ENCODE data around the gene TMEM167B. TPM values are rescaled to one million over a fixed set of nuclear protein-coding genes. Genes with fewer than 3 reads are reported as not detected.

TMEM167B gene
- total and polyA plus RNA-seq, 4 donors = 5.4 to 15.4 (median 13.2) TPM

- TF ChIP-seq FOXA1 (IDR thresholded peaks at IDR 0.05) (no peak), JUND (IDR thresholded peaks at IDR 0.05) (no peak), ATF3 (IDR thresholded peaks at IDR 0.05) (no peak), RXRA (IDR thresholded peaks at IDR 0.05) (no peak), HNF4A (conservative IDR thresholded peaks at IDR 0.05) (no peak)
These were observed 17.2 kb downstream of the TMEM167B start (continued) for GRCh38 chr1:109107785-109108184.

DNA sequence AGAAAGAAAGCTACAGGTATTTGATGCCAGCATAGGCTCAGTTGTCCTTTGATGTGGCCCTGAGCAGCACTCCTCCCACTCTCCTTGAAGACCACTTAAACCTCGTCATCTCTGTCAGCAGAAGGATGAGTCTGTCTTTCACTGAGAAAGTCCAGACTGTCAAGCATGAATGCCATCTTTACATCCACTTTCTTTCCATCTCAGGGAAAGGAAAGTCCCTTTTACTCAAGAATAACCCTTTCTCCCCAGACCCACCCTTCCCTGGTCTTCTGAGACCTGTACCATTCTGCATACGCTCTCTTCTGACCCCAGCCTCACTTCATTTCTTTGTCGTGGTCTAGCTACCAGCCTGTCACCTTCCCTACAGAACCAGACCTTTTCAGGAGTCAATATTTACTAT lies 19.3 kb downstream of the TMEM167B start:
- TF ChIP-seq HNF4G (IDR thresholded peaks at IDR 0.05) = no peak
- no peak for TF ChIP-seq FOXA1 (IDR thresholded peaks at IDR 0.05)
- TF ChIP-seq, protein P1, sequence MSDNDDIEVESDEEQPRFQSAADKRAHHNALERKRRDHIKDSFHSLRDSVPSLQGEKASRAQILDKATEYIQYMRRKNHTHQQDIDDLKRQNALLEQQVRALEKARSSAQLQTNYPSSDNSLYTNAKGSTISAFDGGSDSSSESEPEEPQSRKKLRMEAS (IDR thresholded peaks at IDR 0.05) = no peak
- Histone ChIP-seq H3K4me3 (ENCODE audit: low read depth in 1 of 3, low read length in 3 of 3) (no peak overlapping the region), H3K36me3 (ENCODE audit: control insufficient read depth in 4 of 4, insufficient read depth in 3 of 4, low read depth in 1 of 4, low read length in 3 of 4) (no peaks in the 10 kb centered on the region), H3K27ac (ENCODE audit: low read depth in 1 of 2, low read length in 2 of 2) (no peak overlapping the region), H3K4me1 (ENCODE audit: control insufficient read depth in 4 of 4, insufficient read depth in 4 of 4, low read length in 3 of 4) (peaks cover 2 to 22% (median 14%) of the 10 kb centered on the region in 4 donors), H3K9me3 (ENCODE audit: control insufficient read depth in 4 of 4, low read length in 3 of 4) (no peaks in the 10 kb centered on the region), H3K27me3 (ENCODE audit: control insufficient read depth in 4 of 4, insufficient read depth in 4 of 4, low read length in 3 of 4) (peaks cover 0 to 3% (median 1%) of the 10 kb centered on the region in 4 donors), H3K9ac (ENCODE audit: low read depth in 1 of 2, low read length in 2 of 2) (no peak overlapping the region)
- DNase-seq (ENCODE audit: low spot score) = no peak
- WGBS = 73% methylated on average over 3 of the region's 3 CpGs

GRCh38 chr1:109111386-109112055 lies 21.0 kb downstream of the TMEM167B start:
- Histone ChIP-seq H3K9me3 (ENCODE audit: control insufficient read depth in 4 of 4, low read length in 3 of 4) (no peaks in the 10 kb centered on the region), H3K9ac (ENCODE audit: low read depth in 1 of 2, low read length in 2 of 2) (no peak overlapping the region), H3K27me3 (ENCODE audit: control insufficient read depth in 4 of 4, insufficient read depth in 4 of 4, low read length in 3 of 4) (peaks cover 0 to 3% (median 1%) of the 10 kb centered on the region in 4 donors), H3K4me1 (ENCODE audit: control insufficient read depth in 4 of 4, insufficient read depth in 4 of 4, low read length in 3 of 4) (peaks cover 2 to 22% (median 13%) of the 10 kb centered on the region in 4 donors), H3K4me3 (ENCODE audit: low read depth in 1 of 3, low read length in 3 of 3) (no peak overlapping the region), H3K36me3 (ENCODE audit: control insufficient read depth in 4 of 4, insufficient read depth in 3 of 4, low read depth in 1 of 4, low read length in 3 of 4) (no peaks in the 10 kb centered on the region), H3K27ac (ENCODE audit: low read depth in 1 of 2, low read length in 2 of 2) (no peak overlapping the region)
- WGBS = 64% methylated on average over 5 of the region's 5 CpGs
- TF ChIP-seq NR2F2 (IDR thresholded peaks at IDR 0.05) (no peak), TAF1 (conservative IDR thresholded peaks at IDR 0.05) (no peak), RAD21 (IDR thresholded peaks at IDR 0.05) (no peak), JUND (IDR thresholded peaks at IDR 0.05) (no peak), ATF3 (IDR thresholded peaks at IDR 0.05) (no peak), RXRA (IDR thresholded peaks at IDR 0.05) (no peak), GABPA (IDR thresholded peaks at IDR 0.05 in 1 of 2, conservative IDR thresholded peaks at IDR 0.05 in 1 of 2) (no peak), YY1 (IDR thresholded peaks at IDR 0.05) (no peak), HNF4A (conservative IDR thresholded peaks at IDR 0.05) (no peak), ZBTB33 (IDR thresholded peaks at IDR 0.05) (no peak), REST (IDR thresholded peaks at IDR 0.05) (no peak), FOXA2 (IDR thresholded peaks at IDR 0.05) (no peak), SP1 (IDR thresholded peaks at IDR 0.05) (no peak), FOXA1 (IDR thresholded peaks at IDR 0.05) (no peak), EGR1 (IDR thresholded peaks at IDR 0.05; ENCODE audit: low read depth in 2 of 2) (no peak), HNF4G (IDR thresholded peaks at IDR 0.05) (no peak)
- TF ChIP-seq, protein P1 (IDR thresholded peaks at IDR 0.05) = no peak
- no peak for DNase-seq (ENCODE audit: low spot score)

All from liver (tissue), 9 donors.